ENCODE data around the gene TRAPPC2B.

The TRAPPC2B gene

GRCh38 chr19:57395710-57396109, 32.4 kb downstream of the TRAPPC2B start:
- Histone ChIP-seq H3K27me3 (ENCODE audit: insufficient read depth, poor library complexity, severe bottlenecking) (no peaks in the 10 kb centered on the region), H3K27ac (replicated peaks) (no peak overlapping the region), H3K4me3 (replicated peaks; ENCODE audit: insufficient read depth, low read length) (no peak overlapping the region)
- TF ChIP-seq SPI1 (IDR thresholded peaks at IDR 0.05; ENCODE audit: borderline replicate concordance, low read depth) (no peak), POLR2AphosphoS5 (IDR thresholded peaks at IDR 0.05; ENCODE audit: low read depth) (no peak), CTCF (IDR thresholded peaks at IDR 0.05; ENCODE audit: insufficient read depth, low read length) (no peak), GABPA (IDR thresholded peaks at IDR 0.05; ENCODE audit: low read depth) (no peak), REST (IDR thresholded peaks at IDR 0.05; ENCODE audit: insufficient replicate concordance, low read depth) (no peak)
- DNase-seq (ENCODE audit: low read depth in 1 of 2, low spot score in 1 of 2) = no peak

- Histone ChIP-seq H3K4me3 (replicated peaks; ENCODE audit: insufficient read depth, low read length) (no peak overlapping the region), H3K27me3 (ENCODE audit: insufficient read depth, poor library complexity, severe bottlenecking) (no peaks in the 10 kb centered on the region), H3K27ac (replicated peaks) (no peak overlapping the region)
- DNase-seq (ENCODE audit: low read depth in 1 of 2, low spot score in 1 of 2) = no peak
- TF ChIP-seq GABPA (IDR thresholded peaks at IDR 0.05; ENCODE audit: low read depth) (no peak), CTCF (IDR thresholded peaks at IDR 0.05; ENCODE audit: insufficient read depth, low read length) (no peak), SPI1 (IDR thresholded peaks at IDR 0.05; ENCODE audit: borderline replicate concordance, low read depth) (no peak), POLR2AphosphoS5 (IDR thresholded peaks at IDR 0.05; ENCODE audit: low read depth) (no peak), REST (IDR thresholded peaks at IDR 0.05; ENCODE audit: insufficient replicate concordance, low read depth) (no peak)
These were observed 35.5 kb downstream of the TRAPPC2B start for GRCh38 chr19:57398868-57399267.

GRCh38 chr19:57403737-57404563, 40.6 kb downstream of the TRAPPC2B start:
- no peak for DNase-seq (ENCODE audit: low read depth in 1 of 2, low spot score in 1 of 2)
- no peak for TF ChIP-seq SPI1 (IDR thresholded peaks at IDR 0.05; ENCODE audit: borderline replicate concordance, low read depth)
- TF ChIP-seq GABPA (IDR thresholded peaks at IDR 0.05; ENCODE audit: low read depth) = no peak
- TF ChIP-seq POLR2AphosphoS5 (IDR thresholded peaks at IDR 0.05; ENCODE audit: low read depth) = no peak
- no peak for TF ChIP-seq CTCF (IDR thresholded peaks at IDR 0.05; ENCODE audit: insufficient read depth, low read length)
- TF ChIP-seq REST (IDR thresholded peaks at IDR 0.05; ENCODE audit: insufficient replicate concordance, low read depth) = no peak

More at GRCh38 chr19:57403737-57404563, 40.6 kb downstream of the TRAPPC2B start:
- H3K27me3 ChIP-seq (ENCODE audit: insufficient read depth, poor library complexity, severe bottlenecking) = no peaks in the 10 kb centered on the region
- no peak overlapping the region for H3K27ac ChIP-seq (replicated peaks)
- no peak overlapping the region for H3K4me3 ChIP-seq (replicated peaks; ENCODE audit: insufficient read depth, low read length)

Measured in HL-60 (cell line).